ENCODE results near the gene NAB1. TPM values are rescaled to one million over a fixed set of nuclear protein-coding genes. Genes with fewer than 3 reads are reported as not detected.

Gene NAB1
- total RNA-seq, 1 donor from 2014 or later, result 39.7 TPM

- H3K27ac Mint-ChIP-seq, result no peak overlapping the region
- TF ChIP-seq CTCF (conservative IDR thresholded peaks at IDR 0.05), result no peak
- no peaks in the 10 kb centered on the region for H3K27me3 Mint-ChIP-seq
- DNase-seq (ENCODE audit: extremely low spot score, unreplicated experiment), result no peak
- H3K4me3 Mint-ChIP-seq, result no peak overlapping the region
- H3K9me3 Mint-ChIP-seq, result no peaks in the 10 kb centered on the region
- H3K4me1 Mint-ChIP-seq (ENCODE audit: unreplicated experiment), result peaks cover 22% of the 10 kb centered on the region
- peaks cover 9% of the 10 kb centered on the region for H3K36me3 Mint-ChIP-seq
These were observed 8.8 kb downstream of the NAB1 start for GRCh38 chr2:190657474-190658255.

GRCh38 chr2:190659553-190659952 is 10.7 kb downstream of the NAB1 start:
- Mint-ChIP-seq H3K4me1 (ENCODE audit: unreplicated experiment) (peaks cover 22% of the 10 kb centered on the region), H3K9me3 (no peaks in the 10 kb centered on the region), H3K27ac (no peak overlapping the region), H3K4me3 (no peak overlapping the region), H3K27me3 (no peaks in the 10 kb centered on the region), H3K36me3 (peaks cover 9% of the 10 kb centered on the region)
- DNase-seq (ENCODE audit: extremely low spot score, unreplicated experiment), result no peak
- TF ChIP-seq CTCF (conservative IDR thresholded peaks at IDR 0.05), result no peak

- no peak overlapping the region for H3K27ac Mint-ChIP-seq
- no peaks in the 10 kb centered on the region for H3K27me3 Mint-ChIP-seq
- TF ChIP-seq CTCF (conservative IDR thresholded peaks at IDR 0.05), result no peak
- peaks cover 14% of the 10 kb centered on the region for H3K4me1 Mint-ChIP-seq (ENCODE audit: unreplicated experiment)
- H3K36me3 Mint-ChIP-seq, result peaks cover 22% of the 10 kb centered on the region
- DNase-seq (ENCODE audit: extremely low spot score, unreplicated experiment), result no peak
- H3K4me3 Mint-ChIP-seq, result no peak overlapping the region
- peaks cover 6% of the 10 kb centered on the region for H3K9me3 Mint-ChIP-seq
These were observed 13.9 kb downstream of the NAB1 start for GRCh38 chr2:190662754-190663153.

- Mint-ChIP-seq H3K27ac (no peak overlapping the region), H3K27me3 (no peaks in the 10 kb centered on the region), H3K36me3 (peaks cover 22% of the 10 kb centered on the region), H3K4me1 (ENCODE audit: unreplicated experiment) (peaks cover 10% of the 10 kb centered on the region), H3K4me3 (no peak overlapping the region), H3K9me3 (peaks cover 6% of the 10 kb centered on the region)
- no peak for TF ChIP-seq CTCF (conservative IDR thresholded peaks at IDR 0.05)
- no peak for DNase-seq (ENCODE audit: extremely low spot score, unreplicated experiment)
These were observed 14.5 kb downstream of the NAB1 start for GRCh38 chr2:190663348-190663747.

- no peak overlapping the region for H3K4me3 Mint-ChIP-seq
- DNase-seq (ENCODE audit: extremely low spot score, unreplicated experiment), result no peak
- H3K9me3 Mint-ChIP-seq, result peaks cover 6% of the 10 kb centered on the region
- H3K27me3 Mint-ChIP-seq, result no peaks in the 10 kb centered on the region
- peaks cover 22% of the 10 kb centered on the region for H3K36me3 Mint-ChIP-seq
- TF ChIP-seq CTCF (conservative IDR thresholded peaks at IDR 0.05), result no peak
- H3K27ac Mint-ChIP-seq, result no peak overlapping the region
- H3K4me1 Mint-ChIP-seq (ENCODE audit: unreplicated experiment), result peaks cover 6% of the 10 kb centered on the region
These were observed 15.0 kb downstream of the NAB1 start for GRCh38 chr2:190663839-190664238.
